ENCODE data around the gene TOX2.

GRCh38 chr20:44065401-44066340, 151.0 kb downstream of the TOX2 start:
- TF ChIP-seq, protein P1, sequence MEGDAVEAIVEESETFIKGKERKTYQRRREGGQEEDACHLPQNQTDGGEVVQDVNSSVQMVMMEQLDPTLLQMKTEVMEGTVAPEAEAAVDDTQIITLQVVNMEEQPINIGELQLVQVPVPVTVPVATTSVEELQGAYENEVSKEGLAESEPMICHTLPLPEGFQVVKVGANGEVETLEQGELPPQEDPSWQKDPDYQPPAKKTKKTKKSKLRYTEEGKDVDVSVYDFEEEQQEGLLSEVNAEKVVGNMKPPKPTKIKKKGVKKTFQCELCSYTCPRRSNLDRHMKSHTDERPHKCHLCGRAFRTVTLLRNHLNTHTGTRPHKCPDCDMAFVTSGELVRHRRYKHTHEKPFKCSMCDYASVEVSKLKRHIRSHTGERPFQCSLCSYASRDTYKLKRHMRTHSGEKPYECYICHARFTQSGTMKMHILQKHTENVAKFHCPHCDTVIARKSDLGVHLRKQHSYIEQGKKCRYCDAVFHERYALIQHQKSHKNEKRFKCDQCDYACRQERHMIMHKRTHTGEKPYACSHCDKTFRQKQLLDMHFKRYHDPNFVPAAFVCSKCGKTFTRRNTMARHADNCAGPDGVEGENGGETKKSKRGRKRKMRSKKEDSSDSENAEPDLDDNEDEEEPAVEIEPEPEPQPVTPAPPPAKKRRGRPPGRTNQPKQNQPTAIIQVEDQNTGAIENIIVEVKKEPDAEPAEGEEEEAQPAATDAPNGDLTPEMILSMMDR (IDR thresholded peaks at IDR 0.05; ENCODE audit: low read depth, low read length): no peak
- TF ChIP-seq POLR2A (IDR thresholded peaks at IDR 0.05; ENCODE audit: extremely low read depth, insufficient read length) (no peak), MAX (IDR thresholded peaks at IDR 0.05; ENCODE audit: low read depth, low read length) (no peak), MYC (IDR thresholded peaks at IDR 0.05; ENCODE audit: low read depth, low read length) (no peak)
